Natural killer cell (primary cell): ENCODE results near the gene KCNJ12. TPM values are rescaled to one million over a fixed set of nuclear protein-coding genes. Genes with fewer than 3 reads are reported as not detected.
"Not testable (repeated sequence)": the region's sequence is repeated elsewhere in the genome, so short reads cannot be mapped to it uniquely, and the experiment has no call there.

ENCODE experiments used
- ATAC-seq, 3 donors: fragments of 150-1000 bp in 2 of 3; fragments of 200-7000 bp in 1 of 3; cut with Tn5 transposase; 1 replicate in 1 of 3; 2 replicates in 2 of 3; pipeline ENCODE4 v1.10.0; 2021; ENCODE audit warnings: mild to moderate bottlenecking in 2 of 3, moderate library complexity in 2 of 3
- DNase-seq, 2 donors: peaks; one replicate each; pipeline versions ENCODE4 v3.0.0 to v3.0.0-alpha.2; 2013 to 2021; ENCODE audit warnings: mixed read lengths in 1 of 2
- H3K27ac ChIP-seq: one replicate; pipeline ENCODE4 v1.5.1; 2013; ENCODE audit warnings: mild to moderate bottlenecking, low read length
- H3K27me3 ChIP-seq: one replicate; pipeline ENCODE4 v1.6.1; 2013; ENCODE audit warnings: low read length; ENCODE audit not compliant: control insufficient read depth, insufficient read depth
- H3K36me3 ChIP-seq: one replicate; pipeline ENCODE4 v1.6.1; 2013; ENCODE audit warnings: low read length; ENCODE audit not compliant: control insufficient read depth, insufficient read depth
- H3K4me1 ChIP-seq: one replicate; pipeline ENCODE4 v1.6.1; 2013; ENCODE audit warnings: low read length; ENCODE audit not compliant: control insufficient read depth, insufficient read depth
- H3K4me3 ChIP-seq: one replicate; pipeline ENCODE4 v1.5.1; 2013; ENCODE audit warnings: low read length
- H3K9me3 ChIP-seq: one replicate; pipeline ENCODE4 v1.6.1; 2013; ENCODE audit warnings: low read length; ENCODE audit not compliant: control insufficient read depth, insufficient read depth
- H3K27ac Mint-ChIP-seq, 2 donors: one replicate each; pipeline ENCODE4 v1.8.0; 2022; ENCODE audit warnings: mild to moderate bottlenecking in 2 of 2, mixed read lengths in 2 of 2, moderate library complexity in 1 of 2
- H3K27me3 Mint-ChIP-seq, 2 donors: one replicate each; pipeline ENCODE4 v1.8.0; 2022; ENCODE audit warnings: low read depth in 2 of 2, mixed read lengths in 2 of 2
- H3K36me3 Mint-ChIP-seq: one replicate; pipeline ENCODE4 v1.8.0; 2022; ENCODE audit warnings: mixed read lengths
- H3K4me1 Mint-ChIP-seq, 2 donors: one replicate each; pipeline ENCODE4 v1.8.0; 2022; ENCODE audit warnings: mixed read lengths in 2 of 2
- H3K4me3 Mint-ChIP-seq: one replicate; pipeline ENCODE4 v1.8.0; 2022; ENCODE audit warnings: mild to moderate bottlenecking, moderate library complexity, mixed read lengths
- H3K9me3 Mint-ChIP-seq, 2 donors: one replicate each; pipeline ENCODE4 v1.8.0; 2022; ENCODE audit warnings: mixed read lengths in 2 of 2
- WGBS: methylation state at CpG from one replicate; pipeline ENCODE4 v1.1.7; 2013; ENCODE audit warnings: missing lambda C conversion rate; ENCODE audit not compliant: insufficient coverage; 5-methylcytosine and 5-hydroxymethylcytosine counted together
- intact Hi-C: fragments of 100-400 bp; cut with micrococcal nuclease; formaldehyde crosslinking; loops from one replicate; pipeline ENCODE4 v1.14.2; 2022
- total RNA-seq, 4 donors: library from RNA; stranded (reverse); fragments of 120-200 nt in 1 of 4; gene quantifications; one replicate each; pipeline versions ENCODE4 v1.2.3 to v1.2.4, GENCODE V29; 2013 to 2022

Gene KCNJ12
- total RNA-seq, 3 donors from 2014 or later (not counting 1 experiment from before 2014, with no cell fraction given): 0.14 TPM; not detected in 2

DNA sequence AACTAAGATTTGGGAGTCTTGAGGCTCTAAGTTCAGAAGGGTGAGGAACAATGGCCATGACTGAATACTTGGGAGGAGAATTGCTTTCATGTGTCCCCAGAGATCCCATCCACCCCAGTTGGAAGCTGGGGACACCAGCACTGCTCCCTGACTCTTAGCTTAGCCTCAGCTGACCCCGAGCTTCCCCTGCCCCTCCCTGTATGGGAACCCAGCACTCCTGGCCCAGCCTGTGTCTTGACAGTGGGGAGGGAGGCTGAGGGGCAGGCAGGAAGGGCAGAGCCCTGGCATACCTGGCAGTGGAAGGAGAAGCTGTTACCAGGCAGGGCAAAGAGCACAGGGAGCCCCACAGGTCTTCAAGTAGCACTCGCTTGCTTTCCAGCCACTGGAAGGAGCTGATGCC is 58.8 kb downstream of the KCNJ12 start:
- H3K27ac ChIP-seq, H3K4me1 Mint-ChIP-seq, H3K9me3 ChIP-seq, H3K27me3 Mint-ChIP-seq, ATAC-seq, intact Hi-C loops, H3K27ac Mint-ChIP-seq, H3K36me3 ChIP-seq, H3K4me1 ChIP-seq, H3K4me3 Mint-ChIP-seq, H3K27me3 ChIP-seq, H3K4me3 ChIP-seq, DNase-seq, H3K36me3 Mint-ChIP-seq, H3K9me3 Mint-ChIP-seq: not testable (repeated sequence)
- WGBS: 88% methylated on average over 1 of the region's 2 CpGs

- H3K4me3 ChIP-seq, H3K27ac ChIP-seq, H3K36me3 Mint-ChIP-seq, H3K4me1 ChIP-seq, intact Hi-C loops, H3K4me3 Mint-ChIP-seq, H3K9me3 ChIP-seq, H3K27ac Mint-ChIP-seq, H3K36me3 ChIP-seq, DNase-seq, H3K27me3 Mint-ChIP-seq, ATAC-seq, H3K4me1 Mint-ChIP-seq, H3K9me3 Mint-ChIP-seq, H3K27me3 ChIP-seq: not testable (repeated sequence)
- WGBS: 88% methylated on average over 5 of the region's 7 CpGs
These were observed 60.3 kb downstream of the KCNJ12 start for GRCh38 chr17:21436481-21436880.

DNA sequence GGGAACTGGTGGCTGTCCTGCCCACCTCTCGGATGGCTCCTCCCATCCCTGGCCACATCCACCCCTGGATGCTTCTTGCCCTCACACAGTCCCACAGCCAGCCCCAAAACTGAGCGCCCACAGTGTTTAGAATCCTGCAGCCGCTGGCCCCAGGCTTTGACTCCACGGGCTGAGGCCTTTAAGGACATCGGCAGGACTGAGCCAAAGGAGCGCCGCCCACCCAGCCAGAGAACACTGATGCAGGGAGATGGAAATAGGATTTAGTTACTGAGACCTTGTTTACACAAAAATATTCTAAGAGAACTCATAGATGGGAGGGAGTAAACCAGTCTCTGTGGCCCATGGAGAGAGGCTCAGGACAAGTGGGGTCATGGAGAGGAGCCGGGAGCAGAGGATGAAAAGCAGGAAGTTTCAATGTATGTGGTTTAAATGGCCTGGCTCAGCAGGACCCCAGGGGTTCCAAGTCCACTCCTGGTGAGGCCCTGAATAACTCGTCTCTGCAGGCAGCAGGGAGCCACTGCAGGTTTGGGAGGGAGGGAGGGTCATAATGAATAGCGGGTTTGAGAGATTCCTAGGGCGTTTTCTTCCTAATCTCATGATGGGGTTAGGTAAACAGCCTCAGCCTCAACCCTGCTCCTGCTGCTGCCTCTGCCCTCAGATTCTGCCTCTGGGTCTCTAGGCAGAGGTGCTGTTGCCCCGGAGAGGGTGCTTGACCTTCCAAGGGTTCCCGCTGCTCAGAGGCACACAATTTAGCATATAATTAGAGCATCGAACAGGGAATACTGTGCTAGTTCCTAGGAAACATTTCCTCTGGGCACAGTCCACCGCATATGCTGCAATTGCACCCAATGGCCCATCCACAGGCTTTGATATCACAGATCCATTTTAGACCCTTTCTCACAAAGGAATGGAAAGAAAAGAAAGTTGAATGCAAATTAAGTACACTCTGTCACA is 61.0 kb downstream of the KCNJ12 start:
- H3K27me3 Mint-ChIP-seq, H3K4me1 Mint-ChIP-seq, H3K4me3 ChIP-seq, H3K4me1 ChIP-seq, H3K36me3 Mint-ChIP-seq, H3K36me3 ChIP-seq, DNase-seq, H3K27ac ChIP-seq, H3K27me3 ChIP-seq, H3K27ac Mint-ChIP-seq, intact Hi-C loops, H3K4me3 Mint-ChIP-seq, ATAC-seq, H3K9me3 Mint-ChIP-seq, H3K9me3 ChIP-seq: not testable (repeated sequence)
- WGBS: 88% methylated on average over 8 of the region's 15 CpGs

GRCh38 chr17:21438316-21439014 is 62.3 kb downstream of the KCNJ12 start:
- H3K4me3 Mint-ChIP-seq, H3K27me3 ChIP-seq, H3K9me3 Mint-ChIP-seq, ATAC-seq, H3K4me1 ChIP-seq, H3K36me3 ChIP-seq, H3K4me1 Mint-ChIP-seq, intact Hi-C loops, H3K27ac ChIP-seq, H3K4me3 ChIP-seq, H3K27me3 Mint-ChIP-seq, H3K36me3 Mint-ChIP-seq, DNase-seq, H3K27ac Mint-ChIP-seq, H3K9me3 ChIP-seq: not testable (repeated sequence)
- no CpG with 5 or more reads among the region's 6 CpGs for WGBS

DNA sequence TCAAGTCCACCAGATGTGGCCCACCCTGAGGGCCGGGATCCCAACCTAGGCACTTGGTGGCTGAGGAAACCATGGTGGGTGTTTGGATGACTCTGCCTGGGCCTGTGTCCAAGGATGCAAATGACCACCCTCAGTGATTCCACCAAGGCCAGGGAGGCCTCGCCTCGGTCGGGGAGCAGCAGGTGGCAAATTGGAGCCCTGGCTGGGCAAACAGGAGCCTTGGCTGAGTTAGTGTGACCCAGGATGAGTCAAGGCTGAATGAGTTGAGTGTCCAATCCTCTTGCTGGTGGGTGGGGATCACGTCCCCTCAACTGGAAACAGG is 62.8 kb downstream of the KCNJ12 start:
- H3K27me3 Mint-ChIP-seq, H3K9me3 ChIP-seq, H3K36me3 ChIP-seq, H3K4me1 ChIP-seq, H3K36me3 Mint-ChIP-seq, DNase-seq, H3K4me3 Mint-ChIP-seq, H3K4me3 ChIP-seq, H3K27me3 ChIP-seq, H3K4me1 Mint-ChIP-seq, ATAC-seq, H3K9me3 Mint-ChIP-seq, H3K27ac Mint-ChIP-seq, H3K27ac ChIP-seq, intact Hi-C loops: not testable (repeated sequence)
- WGBS: 82% methylated on average over 3 of the region's 5 CpGs
